ENCODE results near the gene ADAMTS17. TPM values are rescaled to one million over a fixed set of nuclear protein-coding genes. Genes with fewer than 3 reads are reported as not detected.

Gene ADAMTS17
- polyA plus RNA-seq, 3 donors, result 0.11 to 2.6 (median 0.76) TPM

DNA sequence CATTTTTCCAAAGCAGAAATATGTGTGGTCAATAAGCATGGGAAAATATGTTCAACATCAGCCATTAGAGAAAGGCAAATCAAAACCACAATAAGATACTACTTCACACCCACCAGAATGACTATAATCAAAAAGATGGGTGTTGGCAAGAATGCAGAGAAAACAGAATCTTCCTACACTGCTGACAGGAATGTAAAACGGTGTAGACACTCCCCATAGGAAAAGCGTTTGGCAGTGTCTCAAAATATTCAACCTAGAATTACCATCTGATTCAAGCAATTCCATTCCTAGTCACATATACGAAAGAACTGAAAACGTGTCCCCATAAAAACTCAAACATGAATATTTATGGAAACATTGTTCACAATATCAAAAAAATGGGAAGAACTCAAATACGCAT lies 123.3 kb downstream of the ADAMTS17 start:
- 71 to 84% (median 77%) methylated on average over 5 of the region's 5 CpGs for WGBS, 3 donors
- no peak overlapping the region for H3K27ac ChIP-seq (ENCODE audit: low read depth, low read length)

DNA sequence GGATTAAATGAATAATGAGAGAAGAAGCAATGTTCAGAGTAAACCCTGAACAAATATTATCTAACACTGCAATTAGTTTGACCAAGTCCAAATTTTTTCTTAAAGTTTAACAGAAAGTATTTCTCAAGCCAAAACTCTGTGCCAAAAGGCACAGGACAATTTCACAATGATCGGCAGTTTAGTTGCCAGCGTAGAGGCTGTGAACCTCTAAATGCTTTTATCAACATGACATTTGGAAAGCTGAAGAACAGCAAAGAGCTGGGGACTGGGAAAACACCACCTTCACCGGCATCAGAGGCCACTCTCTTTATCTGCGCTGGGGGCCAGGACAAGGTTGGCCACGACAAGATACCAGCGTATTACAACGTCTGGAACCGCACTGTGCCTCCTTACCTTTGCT lies 125.6 kb downstream of the ADAMTS17 start:
- 20 to 72% (median 63%) methylated on average over 8 of the region's 8 CpGs for WGBS, 3 donors
- H3K27ac ChIP-seq (ENCODE audit: low read depth, low read length), result no peak overlapping the region

DNA sequence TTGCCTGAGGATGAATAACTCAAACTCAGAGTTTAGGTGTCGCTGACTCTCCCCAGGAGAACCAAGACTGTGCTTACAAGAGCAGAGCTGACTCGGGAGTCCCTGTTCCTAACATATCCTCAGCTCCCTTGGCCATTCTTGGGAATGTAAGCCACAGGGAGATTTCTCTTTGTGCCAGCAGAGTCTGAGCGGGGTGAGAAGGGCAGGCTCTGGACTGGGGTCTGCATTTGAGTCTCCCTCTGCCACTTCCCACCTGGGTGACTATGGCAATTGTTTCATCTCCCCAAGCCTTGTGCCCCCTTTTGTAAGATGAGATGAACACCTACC lies 126.0 kb downstream of the ADAMTS17 start:
- H3K27ac ChIP-seq (ENCODE audit: low read depth, low read length), result no peak overlapping the region
- 57 to 78% (median 74%) methylated on average over 3 of the region's 3 CpGs for WGBS, 3 donors

DNA sequence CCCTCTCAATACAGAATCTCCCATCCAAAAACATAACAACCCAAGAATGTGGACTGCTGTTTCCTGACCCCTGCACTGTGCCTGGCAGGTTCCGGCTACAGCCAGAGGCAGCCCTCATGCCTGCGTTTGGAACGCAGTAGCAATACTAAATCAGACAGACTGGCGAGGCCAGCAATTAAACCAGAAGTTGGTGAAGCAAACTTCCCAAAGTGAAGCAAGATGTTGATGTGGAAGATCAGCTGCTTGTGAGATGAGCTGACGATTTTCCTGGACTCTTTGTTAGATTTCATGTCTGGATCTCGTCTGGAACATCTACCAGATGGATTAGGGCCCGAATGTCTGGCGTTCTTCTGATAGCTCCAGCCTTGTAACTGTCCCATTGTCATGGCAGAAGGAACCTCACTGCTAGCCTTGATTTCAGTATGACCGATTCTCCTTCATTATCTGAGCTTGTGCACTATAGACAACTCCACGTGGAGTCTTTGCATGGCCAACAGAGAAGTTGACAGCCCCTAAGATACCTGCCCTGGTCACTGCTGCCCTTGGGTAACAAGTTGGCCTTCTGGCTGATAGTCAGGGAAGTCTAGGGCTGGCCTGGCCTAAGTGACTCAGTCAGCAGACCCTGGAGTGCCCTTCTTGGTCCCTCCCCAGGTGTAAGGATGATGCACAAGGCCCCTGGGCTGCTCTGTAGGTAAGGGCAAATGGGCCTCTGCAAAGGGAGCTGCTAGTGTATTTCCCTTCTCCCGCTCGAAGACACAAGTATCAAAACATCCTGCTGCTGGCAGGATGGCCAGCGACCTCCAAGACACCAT lies 126.5 kb downstream of the ADAMTS17 start:
- WGBS, 3 donors, result 70 to 87% (median 74%) methylated on average over 13 of the region's 13 CpGs
- H3K27ac ChIP-seq (ENCODE audit: low read depth, low read length), result no peak overlapping the region

DNA sequence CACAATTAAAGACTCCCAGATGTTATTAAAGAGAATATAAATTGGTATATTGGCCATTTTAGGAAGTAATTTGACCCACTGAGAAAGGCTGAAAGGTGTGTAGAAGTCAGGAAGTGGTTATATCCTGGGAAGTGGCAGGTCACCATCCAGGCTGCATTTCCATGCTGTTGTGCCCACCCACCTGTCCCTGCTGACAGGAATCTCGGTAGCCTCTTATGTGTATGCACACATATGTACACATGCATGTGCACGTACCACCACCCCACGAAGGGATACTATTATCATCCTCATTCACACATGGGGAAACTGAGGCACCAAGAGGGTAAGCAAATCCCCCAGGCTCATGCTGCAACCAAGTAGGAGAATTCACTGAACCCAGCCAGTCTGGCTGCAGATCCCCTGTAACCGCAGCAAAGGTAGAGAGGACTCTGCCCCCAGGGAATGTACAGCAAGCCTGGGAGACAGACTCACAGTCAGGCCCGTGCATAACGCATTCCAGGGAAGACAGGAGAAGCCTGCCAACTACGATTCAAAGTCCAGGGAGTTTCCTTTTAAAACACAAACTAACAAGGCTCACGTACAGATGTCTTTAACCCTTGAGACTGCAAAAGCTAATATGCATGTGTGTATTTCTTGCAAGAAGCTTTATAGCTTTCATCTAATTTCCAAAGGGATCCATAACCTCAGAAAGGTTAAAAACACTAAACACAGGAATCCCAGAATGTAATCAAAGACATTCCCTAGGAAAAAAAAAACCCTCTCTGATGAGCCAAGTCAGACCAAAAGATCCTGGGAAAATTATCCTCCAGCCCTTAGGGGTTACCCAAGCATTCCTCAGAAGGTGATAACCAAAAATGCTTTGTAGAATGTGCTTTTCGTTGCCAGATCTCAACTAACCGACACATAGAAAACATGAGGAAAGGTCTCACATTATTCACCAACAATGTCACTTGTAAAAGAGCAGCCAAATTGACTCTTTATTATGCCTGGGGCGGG lies 129.6 kb downstream of the ADAMTS17 start:
- 34 to 50% (median 48%) methylated on average over 11 of the region's 11 CpGs for WGBS, 3 donors
- no peak overlapping the region for H3K27ac ChIP-seq (ENCODE audit: low read depth, low read length)

DNA sequence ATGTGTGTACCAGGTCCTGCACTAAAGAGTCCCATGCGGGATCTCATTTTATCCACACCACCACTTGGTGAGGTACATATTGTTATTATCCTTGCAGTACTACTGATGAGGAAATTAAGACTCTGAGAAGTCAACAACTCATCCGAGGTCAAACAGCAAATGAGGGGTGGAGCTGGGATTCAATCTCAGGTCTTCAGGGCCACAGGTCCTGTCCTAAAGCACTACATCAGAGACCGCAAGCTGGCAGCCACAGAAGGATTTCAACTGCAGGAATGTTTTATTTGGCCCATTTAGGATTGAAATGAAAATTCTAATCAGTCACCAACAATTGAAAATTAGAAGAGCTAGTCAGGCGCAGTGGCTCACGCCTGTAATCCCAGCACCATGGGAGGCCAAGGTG lies 131.4 kb downstream of the ADAMTS17 start:
- 90 to 94% (median 94%) methylated on average over 5 of the region's 5 CpGs for WGBS, 3 donors

DNA sequence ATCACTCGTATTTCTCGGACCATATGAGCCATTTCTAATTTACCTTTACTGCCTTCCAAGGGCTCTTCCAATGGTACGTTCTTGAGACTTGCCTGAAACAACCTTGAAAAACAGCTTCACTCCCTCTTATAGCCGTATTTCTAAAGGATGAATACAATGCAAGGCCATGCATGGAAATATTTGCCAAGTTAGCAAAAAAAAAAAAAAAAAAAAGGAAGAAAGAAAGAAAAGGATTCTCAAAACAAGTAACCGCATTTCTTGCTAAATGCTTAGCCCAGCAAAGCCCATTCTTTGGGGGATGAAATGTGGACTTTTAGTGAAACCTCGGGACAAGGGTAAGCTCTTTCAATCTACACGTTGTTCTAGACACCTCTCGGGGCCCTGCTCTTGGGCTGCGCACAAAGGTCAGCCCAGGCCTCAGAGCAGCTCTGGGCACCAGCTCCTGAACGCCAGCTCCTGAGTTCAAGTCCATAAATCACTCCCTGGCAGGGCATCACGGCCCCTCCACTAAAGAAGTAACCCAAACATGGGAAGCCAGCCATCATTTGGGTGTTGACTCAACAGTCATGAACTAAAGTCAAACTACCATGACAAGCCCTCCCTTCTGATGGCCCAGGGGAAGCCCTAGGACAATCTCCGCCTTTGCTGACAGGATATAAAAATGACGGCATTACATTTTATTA lies 132.7 kb downstream of the ADAMTS17 start:
- H3K27ac ChIP-seq (ENCODE audit: low read depth, low read length), result no peak overlapping the region
- WGBS, 3 donors, result 67 to 84% (median 75%) methylated on average over 13 of the region's 13 CpGs

More for the DNA sequence above, 131.4 kb downstream of the ADAMTS17 start:
- H3K27ac ChIP-seq (ENCODE audit: low read depth, low read length), result no peak overlapping the region

DNA sequence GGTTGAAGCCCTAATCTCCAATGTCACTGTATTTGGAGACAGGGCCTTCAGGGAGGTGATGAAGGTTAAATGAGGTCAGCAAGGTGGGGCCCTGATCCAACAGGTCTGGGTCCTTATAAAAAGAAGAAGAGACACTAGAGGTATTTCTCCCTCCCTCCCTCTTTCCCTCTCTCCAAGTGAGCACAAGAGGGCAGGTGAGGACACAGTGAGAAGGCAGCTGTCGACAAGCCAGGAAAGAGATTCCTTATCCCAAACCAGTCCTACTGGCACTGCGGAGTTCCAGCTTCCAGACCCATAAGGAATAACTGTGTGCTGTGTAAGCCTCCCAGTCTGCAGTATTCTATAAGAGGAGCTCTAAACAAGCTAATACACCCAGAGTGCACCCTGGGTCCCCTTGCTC lies 134.7 kb downstream of the ADAMTS17 start:
- no peak overlapping the region for H3K27ac ChIP-seq (ENCODE audit: low read depth, low read length)
- WGBS, 3 donors, result 30 to 70% (median 68%) methylated on average over 2 of the region's 2 CpGs

DNA sequence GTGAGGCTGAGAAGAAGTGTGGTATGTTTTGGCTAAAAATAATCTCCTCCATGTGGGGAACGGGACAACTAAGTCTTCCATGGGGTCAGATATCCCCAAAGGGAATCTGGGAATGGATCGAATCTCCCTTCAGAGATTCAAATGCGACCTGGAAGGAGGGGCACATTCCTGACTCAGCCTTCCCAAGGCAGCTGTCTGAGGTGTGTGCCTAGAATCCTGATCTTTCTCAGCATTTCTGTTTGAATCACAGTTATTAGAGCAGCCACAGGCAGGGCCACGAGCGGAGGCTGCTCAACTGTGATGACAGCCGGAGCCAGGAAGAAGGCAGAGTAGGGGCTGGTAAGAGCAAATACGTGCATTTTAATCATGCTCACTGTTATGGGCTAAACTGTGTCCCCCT lies 135.1 kb downstream of the ADAMTS17 start:
- 39 to 77% (median 73%) methylated on average over 7 of the region's 7 CpGs for WGBS, 3 donors
- no peak overlapping the region for H3K27ac ChIP-seq (ENCODE audit: low read depth, low read length)

DNA sequence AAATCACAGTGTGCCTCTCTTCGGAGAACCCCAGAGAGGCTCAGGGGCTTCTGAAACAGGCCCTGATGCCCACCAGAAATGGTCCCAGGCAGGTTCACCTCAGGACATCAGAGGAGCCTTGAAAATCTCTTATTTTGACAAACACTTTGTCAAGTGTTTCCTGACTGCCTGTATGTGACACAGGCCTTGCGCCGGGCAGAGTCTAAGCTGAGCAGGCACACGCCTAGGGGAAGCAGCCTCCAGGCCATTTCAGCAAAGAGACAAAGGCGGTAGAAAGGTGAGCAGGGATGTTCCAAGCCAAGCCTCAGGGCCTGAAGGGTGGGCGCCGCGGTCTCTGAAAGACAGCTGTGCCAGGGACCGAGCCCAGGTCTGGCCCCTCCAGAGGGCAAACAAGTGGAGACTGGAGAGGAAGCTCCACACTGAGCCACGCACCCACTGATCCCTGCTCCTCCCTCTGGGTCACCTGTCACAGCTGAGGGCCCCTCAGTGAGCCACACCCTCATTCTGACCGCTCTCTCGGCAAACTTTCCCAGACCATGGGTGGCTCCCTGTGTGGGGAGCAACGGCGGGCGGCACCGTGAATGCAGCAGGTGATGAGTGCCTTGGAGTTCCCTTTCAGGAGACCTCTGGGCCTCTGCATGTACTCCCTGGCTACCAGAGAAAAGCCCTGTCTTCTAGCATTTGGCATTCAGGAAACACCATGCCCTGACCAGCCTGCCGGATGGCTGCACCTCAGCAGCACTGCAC lies 136.1 kb downstream of the ADAMTS17 start:
- H3K27ac ChIP-seq (ENCODE audit: low read depth, low read length), result no peak overlapping the region
- WGBS, 3 donors, result 55 to 72% (median 70%) methylated on average over 17 of the region's 17 CpGs

DNA sequence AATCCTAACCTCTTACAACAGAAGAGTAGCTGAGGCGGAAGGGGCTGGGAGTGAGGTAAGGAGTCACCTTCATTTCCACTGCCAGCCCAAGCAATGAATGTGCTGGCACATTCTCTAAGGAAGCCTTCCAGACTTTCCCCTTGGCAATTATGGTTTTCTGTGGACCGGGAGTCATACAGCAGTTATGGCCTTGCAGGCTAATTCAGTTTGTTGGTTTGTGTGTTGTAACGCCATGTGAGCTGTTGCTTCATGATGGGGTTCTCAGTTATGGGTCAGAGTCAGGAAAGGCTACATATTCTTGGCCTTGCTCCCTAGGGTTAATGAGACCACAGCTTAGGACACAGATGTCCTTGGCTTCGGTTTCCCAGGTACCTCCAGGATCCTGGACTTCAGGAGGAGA lies 137.0 kb downstream of the ADAMTS17 start:
- no peak overlapping the region for H3K27ac ChIP-seq (ENCODE audit: low read depth, low read length)
- 71 to 92% (median 91%) methylated on average over 4 of the region's 4 CpGs for WGBS, 3 donors

DNA sequence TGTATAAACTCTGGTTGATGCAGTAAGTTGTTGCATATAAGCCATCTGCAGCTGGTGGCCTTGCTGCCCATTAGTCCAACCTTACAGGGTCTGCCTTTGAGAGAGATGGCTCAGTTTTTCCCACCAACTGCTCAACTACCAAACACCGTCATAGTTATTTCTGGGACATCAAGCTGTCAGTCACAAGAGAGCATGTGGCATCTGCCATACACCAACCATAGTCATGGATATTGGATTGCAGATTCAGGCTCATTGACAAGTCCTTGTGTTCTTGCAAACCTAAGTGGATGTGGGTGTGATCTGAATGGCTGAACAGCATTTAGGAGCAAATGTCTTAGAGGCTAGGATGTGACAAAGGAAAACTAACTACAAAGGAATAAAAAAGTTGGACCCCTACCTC lies 137.6 kb downstream of the ADAMTS17 start:
- WGBS, 3 donors, result 94 to 98% (median 96%) methylated on average over 1 of the region's 1 CpG
- no peak overlapping the region for H3K27ac ChIP-seq (ENCODE audit: low read depth, low read length)

DNA sequence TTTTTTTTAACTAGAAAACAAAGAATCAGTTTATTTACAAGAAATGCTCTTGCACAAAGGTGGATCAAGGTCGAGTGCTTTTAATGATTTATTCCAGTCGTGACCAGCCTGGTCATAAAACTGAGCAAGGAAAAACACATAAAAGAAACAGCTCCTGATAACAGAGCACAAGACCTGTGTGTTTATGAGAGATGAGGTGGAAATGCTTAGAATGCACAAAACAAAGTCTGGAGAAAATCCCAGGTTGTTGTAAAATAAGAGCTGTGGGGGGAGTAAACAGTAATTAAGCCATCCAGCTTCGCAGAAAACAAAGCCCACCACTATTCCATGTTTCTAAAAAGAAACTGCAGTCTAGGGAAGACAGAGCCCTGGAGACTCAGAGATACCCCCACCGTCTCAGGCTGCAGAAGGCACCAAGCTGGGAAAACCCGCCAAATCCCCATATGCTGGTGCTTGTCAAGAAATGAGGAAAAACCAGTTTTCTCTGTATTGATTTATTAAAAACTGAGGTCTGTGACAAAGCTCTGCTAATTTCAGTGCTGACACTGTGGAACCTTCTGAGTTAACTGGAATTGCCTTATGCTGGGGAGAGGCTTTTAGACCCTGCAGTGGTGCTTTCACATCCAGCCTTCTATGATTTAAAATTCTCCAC lies 139.3 kb downstream of the ADAMTS17 start:
- no peak overlapping the region for H3K27ac ChIP-seq (ENCODE audit: low read depth, low read length)
- WGBS, 3 donors, result 30 to 77% (median 68%) methylated on average over 5 of the region's 5 CpGs

DNA sequence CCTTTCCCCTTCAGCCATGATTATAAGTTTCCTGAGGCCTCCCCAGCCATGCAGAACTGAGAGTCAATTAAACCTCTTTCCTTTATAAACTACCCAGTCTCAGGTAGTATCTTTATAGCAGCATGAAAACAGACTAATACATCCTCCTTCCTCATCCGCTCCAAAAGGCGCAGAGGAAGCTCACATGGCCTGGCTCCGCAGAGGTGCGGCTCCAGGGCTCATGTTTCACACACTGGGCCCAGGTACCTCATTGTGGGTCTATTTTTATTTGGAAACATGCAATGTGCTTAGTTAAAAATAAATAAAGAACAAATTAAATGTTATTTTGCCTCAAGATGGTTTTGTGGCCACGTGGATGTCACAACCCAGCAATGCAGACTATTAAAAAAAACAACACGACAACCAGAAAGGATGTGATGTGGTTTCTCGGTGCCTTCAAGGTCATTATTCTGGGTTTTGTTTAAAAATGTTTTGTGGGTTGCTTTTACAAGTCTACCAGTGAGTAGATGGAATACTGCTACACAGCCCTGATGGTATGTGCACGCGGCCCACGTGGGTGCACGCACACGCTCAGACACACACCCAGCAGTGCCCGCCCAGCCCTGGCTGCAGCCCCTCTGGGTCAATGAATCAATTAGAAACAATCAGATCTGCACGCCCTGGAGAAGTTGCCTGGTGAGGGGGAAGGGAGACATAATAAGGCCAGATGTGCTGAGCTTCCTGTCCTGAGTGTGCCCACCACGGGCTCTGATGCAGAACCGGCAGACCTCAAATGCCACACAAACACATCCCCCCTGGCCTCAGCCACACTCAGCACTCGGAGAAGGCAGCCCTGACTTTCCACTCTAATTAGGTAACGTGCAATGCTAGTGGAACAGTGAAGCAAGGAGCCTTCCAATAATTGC lies 140.1 kb downstream of the ADAMTS17 start:
- WGBS, 3 donors, result 36 to 59% (median 54%) methylated on average over 18 of the region's 18 CpGs
- no peak overlapping the region for H3K27ac ChIP-seq (ENCODE audit: low read depth, low read length)

DNA sequence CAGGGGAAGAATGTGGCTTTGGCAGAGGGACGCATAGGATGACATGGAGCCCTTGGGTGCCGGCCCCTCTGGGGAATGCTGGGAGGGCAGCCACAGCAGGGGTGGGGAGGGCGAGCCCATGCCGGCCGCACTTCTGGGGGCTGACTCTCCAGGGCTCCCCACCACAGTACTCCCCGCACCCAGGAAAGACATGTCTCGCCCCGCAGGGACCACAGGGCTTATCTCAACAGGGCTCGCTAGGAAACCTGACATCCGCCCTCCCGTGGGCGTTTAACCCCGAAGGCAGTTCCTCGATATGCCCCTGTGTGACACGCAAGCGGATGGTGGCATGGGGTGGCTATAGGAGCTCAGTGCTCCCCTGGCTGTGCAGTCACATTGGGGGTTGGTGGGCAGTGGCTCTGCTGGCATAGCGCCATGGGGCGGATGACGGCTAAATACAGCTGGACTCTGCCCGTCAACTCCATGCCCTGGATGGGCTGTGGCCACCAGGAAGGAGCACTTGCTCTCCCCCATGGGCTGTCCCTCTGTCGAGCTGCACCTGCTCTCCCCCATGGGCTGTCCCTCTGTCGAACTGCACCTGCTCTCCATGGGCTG lies 141.4 kb downstream of the ADAMTS17 start:
- 78 to 95% (median 89%) methylated on average over 22 of the region's 22 CpGs for WGBS, 3 donors
- H3K27ac ChIP-seq (ENCODE audit: low read depth, low read length), result no peak overlapping the region

DNA sequence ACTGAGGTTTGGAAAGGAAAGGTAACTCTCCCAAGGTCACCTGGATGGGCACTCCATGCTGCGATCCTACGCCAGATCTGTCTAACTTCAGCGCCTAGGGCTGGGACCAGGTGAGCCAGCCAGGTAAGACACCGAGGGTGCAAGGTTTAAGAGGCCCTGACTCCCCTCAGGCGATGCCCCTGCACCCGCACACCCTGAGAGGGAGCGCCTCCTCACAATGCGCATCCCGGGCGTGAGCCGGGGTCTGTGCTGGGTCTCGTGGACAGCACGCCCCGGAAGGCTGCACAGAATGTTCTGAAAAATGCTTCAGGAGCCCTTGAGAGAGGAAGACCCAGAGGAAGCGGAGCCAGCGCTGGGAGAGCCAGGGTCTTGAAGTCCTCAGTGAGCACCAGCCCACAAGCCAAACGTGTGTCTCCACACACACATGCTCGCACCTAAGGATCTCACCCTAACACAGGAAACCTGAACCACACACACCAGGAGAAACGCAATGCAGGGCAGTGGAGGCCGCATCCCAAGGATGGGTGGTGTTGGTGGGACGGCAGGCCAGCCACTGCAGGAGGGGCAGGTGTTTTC lies 142.0 kb downstream of the ADAMTS17 start:
- WGBS, 3 donors, result 94 to 98% (median 97%) methylated on average over 21 of the region's 21 CpGs
- H3K27ac ChIP-seq (ENCODE audit: low read depth, low read length), result no peak overlapping the region
